HepG2 (cell line): ENCODE measurements around the gene ZBP1. TPM values are rescaled to one million over a fixed set of nuclear protein-coding genes. Genes with fewer than 3 reads are reported as not detected.

Experiments used
- AKAP8 ChIP-seq: sonication (generic); formaldehyde crosslinking; IDR thresholded peaks from 2 replicates; pipeline ENCODE4 v1.5.1; 2020; ENCODE audit warnings: mild to moderate bottlenecking, missing genetic modification reagents
- ETV6 ChIP-seq: sonication (generic); formaldehyde crosslinking; conservative IDR thresholded peaks from 2 replicates; pipeline ENCODE4 v1.4.0; 2020; ENCODE audit warnings: missing genetic modification reagents
- GMEB2 ChIP-seq: IDR thresholded peaks from 2 replicates; pipeline ENCODE4 v1.6.1; 2016; ENCODE audit warnings: missing biosample characterization, missing genetic modification reagents, low read depth
- HDAC2 ChIP-seq: sonication (generic); formaldehyde crosslinking; IDR thresholded peaks from 2 replicates; pipeline ENCODE4 v1.4.0; 2020; ENCODE audit warnings: missing genetic modification reagents
- IRF2 ChIP-seq: IDR thresholded peaks from 2 replicates; pipeline ENCODE4 v1.6.1; 2018; ENCODE audit warnings: missing genetic modification reagents, missing compliant biosample characterization
- JDP2 ChIP-seq: sonication (generic); formaldehyde crosslinking; IDR thresholded peaks from 2 replicates; pipeline ENCODE4 v1.8.1; 2022; ENCODE audit warnings: missing genetic modification reagents, borderline replicate concordance
- NFYB ChIP-seq: sonication (generic); formaldehyde crosslinking; IDR thresholded peaks from 2 replicates; pipeline ENCODE4 v1.4.0; 2020; ENCODE audit warnings: missing genetic modification reagents
- PAXIP1 ChIP-seq: sonication (generic); formaldehyde crosslinking; conservative IDR thresholded peaks from 2 replicates; pipeline ENCODE4 v1.4.0; 2020; ENCODE audit warnings: mild to moderate bottlenecking, missing genetic modification reagents, moderate library complexity
- SPEN ChIP-seq: sonication (generic); formaldehyde crosslinking; IDR thresholded peaks from 2 replicates; pipeline ENCODE4 v1.5.1; 2020; ENCODE audit warnings: low read depth, mild to moderate bottlenecking, missing genetic modification reagents
- SUZ12 ChIP-seq: fragments of 150-350 bp; IDR thresholded peaks from 2 replicates; pipeline ENCODE4 v1.6.1; 2014; ENCODE audit warnings: low read depth, low read length
- THAP9 ChIP-seq: sonication (generic); formaldehyde crosslinking; IDR thresholded peaks from 2 replicates; pipeline ENCODE4; 2020; ENCODE audit warnings: missing genetic modification reagents, mild to moderate bottlenecking, borderline replicate concordance
- ZFP41 ChIP-seq: sonication (generic); formaldehyde crosslinking; IDR thresholded peaks from 2 replicates; pipeline ENCODE4 v1.4.0; 2020; ENCODE audit warnings: mild to moderate bottlenecking, missing genetic modification reagents, borderline replicate concordance
- ZNF205 ChIP-seq: IDR thresholded peaks from 2 replicates; pipeline ENCODE4 v1.6.1; 2018; ENCODE audit warnings: missing biosample characterization, missing genetic modification reagents
- ZNF44 ChIP-seq: sonication (generic); formaldehyde crosslinking; IDR thresholded peaks from 2 replicates; pipeline ENCODE4 v1.5.1; 2020; ENCODE audit warnings: mild to moderate bottlenecking, missing genetic modification reagents
- ZNF569 ChIP-seq: sonication (generic); formaldehyde crosslinking; IDR thresholded peaks from 2 replicates; pipeline ENCODE4 v1.5.0; 2020; ENCODE audit warnings: mild to moderate bottlenecking, missing genetic modification reagents, moderate library complexity, borderline replicate concordance
- ZSCAN21 ChIP-seq: sonication (generic); formaldehyde crosslinking; IDR thresholded peaks from 2 replicates; pipeline ENCODE4 v1.8.0; 2022; ENCODE audit warnings: mild to moderate bottlenecking, missing genetic modification reagents, moderate library complexity, borderline replicate concordance
- ZSCAN22 ChIP-seq: sonication (generic); formaldehyde crosslinking; IDR thresholded peaks from 2 replicates; pipeline ENCODE4 v1.4.0; 2020; ENCODE audit warnings: mild to moderate bottlenecking, missing genetic modification reagents
- polyA plus RNA-seq, 8 experiments: library from polyadenylated mRNA; depleted of rRNA in 3 of 8; stranded (reverse) in 7 of 8; unstranded in 1 of 8; fragments of >200 nt; fragmentation: Illumina TruSeq in 4 of 8; extraction: Trizol in 4 of 8; gene quantifications; 2 replicates each; pipeline versions ENCODE4 v1.2.1 to v1.2.3, GENCODE V29; 2011 to 2016; ENCODE audit warnings: low read depth in 4 of 8, missing spikeins in 1 of 8, mixed read lengths in 1 of 8; ENCODE audit not compliant: insufficient read depth in 1 of 8
- total RNA-seq, 5 experiments: library from RNA; depleted of rRNA; stranded (reverse); fragments of >200 nt; fragmentation: Illumina TruSeq; extraction: Trizol; gene quantifications; 2 replicates each; pipeline ENCODE4 v1.2.3, GENCODE V29; 2016; ENCODE audit warnings: low read depth in 1 of 5
- TF ChIP-seq, protein P1 (sequence below): sonication (generic); formaldehyde crosslinking; IDR thresholded peaks from 2 replicates; pipeline ENCODE4 v1.5.1; 2020; ENCODE audit warnings: mild to moderate bottlenecking, moderate library complexity, missing genetic modification reagents
- TF ChIP-seq, protein P2 (sequence below): sonication (generic); formaldehyde crosslinking; IDR thresholded peaks from 2 replicates; pipeline ENCODE4 v1.4.0; 2020; ENCODE audit warnings: missing genetic modification reagents

Gene ZBP1
- total and polyA plus RNA-seq, 2 of the 13 experiments (the other 11 are each of a cell fraction or from before 2014, with no cell fraction given) = not detected

DNA sequence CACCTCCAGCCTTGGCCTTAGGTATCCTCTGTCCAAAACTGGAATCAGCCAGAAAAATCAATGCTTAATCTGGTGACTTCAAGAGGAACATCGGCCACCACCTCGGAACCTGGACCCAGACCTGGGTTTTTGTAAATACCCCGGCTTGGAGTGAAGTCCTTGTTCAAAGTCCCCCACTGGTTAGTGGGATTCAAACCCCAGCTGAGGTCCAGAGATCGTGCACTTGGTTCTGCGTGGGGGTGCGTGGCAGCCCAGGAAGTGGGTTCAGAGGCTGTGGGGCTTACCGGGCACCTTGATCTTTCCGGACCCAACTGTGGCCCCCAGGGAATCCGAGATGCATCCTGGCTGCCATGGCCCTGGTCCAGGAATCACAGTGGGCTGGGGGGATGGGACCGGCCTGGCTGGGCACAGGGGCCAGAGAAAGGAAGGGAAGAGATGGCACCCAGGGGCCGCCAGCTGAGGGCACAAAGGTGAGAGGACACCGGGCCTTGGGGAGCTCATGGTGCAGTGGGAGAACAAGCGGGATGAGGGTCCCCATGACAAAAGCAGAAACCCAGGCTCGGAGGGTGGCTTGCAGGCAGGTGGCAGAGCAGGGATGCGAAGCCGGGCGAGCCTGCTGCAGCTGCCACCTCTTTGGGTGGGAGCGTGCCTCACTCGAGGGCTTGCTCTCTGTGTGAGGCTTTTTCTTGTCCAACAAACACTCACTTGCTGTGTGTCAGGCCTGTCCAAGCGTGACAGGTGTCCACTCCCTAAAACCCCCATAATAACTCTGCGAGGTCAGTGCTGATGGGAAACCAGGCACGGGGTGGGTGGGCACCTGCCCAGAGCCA is 27.7 kb downstream of the ZBP1 start (continued):
- peak; percentile 30; the same call in 1 of the 2 replicates for TF ChIP-seq THAP9 (CRISPR knock-in tag)
- TF ChIP-seq GMEB2 (CRISPR knock-in tag) = no peak
- TF ChIP-seq ZSCAN22 (CRISPR knock-in tag) = no peak
- TF ChIP-seq NFYB = no peak
- TF ChIP-seq IRF2 = no peak; the same call in 1 of the 2 replicates
- TF ChIP-seq SUZ12 = no peak
- TF ChIP-seq HDAC2 (CRISPR knock-in tag) = peak; percentile 44; the same call in 1 of the 2 replicates
- TF ChIP-seq SPEN (CRISPR knock-in tag) = peak; percentile 36; the same call in 1 of the 2 replicates
- peak; percentile 94 for TF ChIP-seq PAXIP1 (CRISPR knock-in tag)
- no peak; the same call in 1 of the 2 replicates for TF ChIP-seq ZNF205 (CRISPR knock-in tag)
- TF ChIP-seq, protein P1, sequence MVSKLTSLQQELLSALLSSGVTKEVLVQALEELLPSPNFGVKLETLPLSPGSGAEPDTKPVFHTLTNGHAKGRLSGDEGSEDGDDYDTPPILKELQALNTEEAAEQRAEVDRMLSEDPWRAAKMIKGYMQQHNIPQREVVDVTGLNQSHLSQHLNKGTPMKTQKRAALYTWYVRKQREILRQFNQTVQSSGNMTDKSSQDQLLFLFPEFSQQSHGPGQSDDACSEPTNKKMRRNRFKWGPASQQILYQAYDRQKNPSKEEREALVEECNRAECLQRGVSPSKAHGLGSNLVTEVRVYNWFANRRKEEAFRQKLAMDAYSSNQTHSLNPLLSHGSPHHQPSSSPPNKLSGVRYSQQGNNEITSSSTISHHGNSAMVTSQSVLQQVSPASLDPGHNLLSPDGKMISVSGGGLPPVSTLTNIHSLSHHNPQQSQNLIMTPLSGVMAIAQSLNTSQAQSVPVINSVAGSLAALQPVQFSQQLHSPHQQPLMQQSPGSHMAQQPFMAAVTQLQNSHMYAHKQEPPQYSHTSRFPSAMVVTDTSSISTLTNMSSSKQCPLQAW (CRISPR knock-in tag) = no peak; the same call in 1 of the 2 replicates
- TF ChIP-seq JDP2 = no peak
- TF ChIP-seq ETV6 (CRISPR knock-in tag) = no peak
- TF ChIP-seq ZFP41 (CRISPR knock-in tag) = no peak
- TF ChIP-seq AKAP8 (CRISPR knock-in tag) = no peak
- TF ChIP-seq, protein P2, sequence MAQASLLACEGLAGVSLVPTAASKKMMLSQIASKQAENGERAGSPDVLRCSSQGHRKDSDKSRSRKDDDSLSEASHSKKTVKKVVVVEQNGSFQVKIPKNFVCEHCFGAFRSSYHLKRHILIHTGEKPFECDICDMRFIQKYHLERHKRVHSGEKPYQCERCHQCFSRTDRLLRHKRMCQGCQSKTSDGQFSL (CRISPR knock-in tag) = no peak
- TF ChIP-seq ZNF44 (CRISPR knock-in tag) = 0 out of 2 replicates have a peak, but pooled peaks have one; percentile 26
- no peak for TF ChIP-seq ZNF569 (CRISPR knock-in tag)
- TF ChIP-seq ZSCAN21 = no peak
